PC-3 (cell line): ENCODE data around the gene AOPEP.

Experiments
- EZH2 ChIP-seq: fragments of 300-600 bp; sonication (generic); IDR thresholded peaks from one replicate; pipeline ENCODE4 v1.6.1; 2017; ENCODE audit warnings: antibody characterized with exemption, mild to moderate bottlenecking, low read length; ENCODE audit not compliant: unreplicated experiment
- TF ChIP-seq, protein P1 (sequence below): fragments of 300-600 bp; sonication (generic); conservative IDR thresholded peaks from 2 replicates; pipeline ENCODE4 v1.5.1; 2017; ENCODE audit warnings: antibody characterized with exemption, low read depth, mild to moderate bottlenecking, low read length

DNA sequence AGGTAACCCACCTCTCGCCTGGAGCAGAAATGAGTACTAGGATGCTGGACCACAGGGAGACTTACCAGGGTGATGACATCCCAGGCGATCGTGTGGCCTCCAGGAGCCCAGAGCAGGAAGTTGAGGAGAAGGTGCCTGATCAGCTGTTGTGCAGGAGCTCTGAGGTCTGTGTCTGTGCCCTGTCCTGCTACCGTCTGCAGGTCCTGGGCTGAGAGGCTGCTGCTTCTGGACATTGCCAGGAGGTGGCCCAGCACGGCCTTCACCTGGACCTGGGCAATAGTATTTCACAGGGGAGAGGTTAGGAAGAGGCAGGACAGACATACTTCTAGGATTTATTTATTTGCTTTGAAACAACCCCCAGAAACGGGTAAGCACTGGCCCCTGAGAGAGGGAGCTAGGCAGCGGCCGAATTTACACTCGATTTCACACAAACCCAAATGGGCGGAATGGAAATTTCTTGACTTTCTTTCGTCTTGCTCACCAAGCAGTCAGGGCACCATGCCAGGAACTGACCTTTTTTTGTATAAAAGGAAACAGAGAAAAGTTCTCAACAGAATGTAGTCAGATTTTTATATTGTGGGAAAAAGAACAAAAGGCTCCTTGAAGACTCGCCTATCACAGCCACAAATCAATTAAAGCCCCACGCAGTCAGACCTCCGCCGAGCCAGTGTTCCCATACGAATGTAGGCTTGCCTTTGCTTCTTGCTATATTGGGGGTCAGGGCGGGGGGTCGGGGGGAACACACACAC, 380.7 kb downstream of the AOPEP start:
- TF ChIP-seq, protein P1, sequence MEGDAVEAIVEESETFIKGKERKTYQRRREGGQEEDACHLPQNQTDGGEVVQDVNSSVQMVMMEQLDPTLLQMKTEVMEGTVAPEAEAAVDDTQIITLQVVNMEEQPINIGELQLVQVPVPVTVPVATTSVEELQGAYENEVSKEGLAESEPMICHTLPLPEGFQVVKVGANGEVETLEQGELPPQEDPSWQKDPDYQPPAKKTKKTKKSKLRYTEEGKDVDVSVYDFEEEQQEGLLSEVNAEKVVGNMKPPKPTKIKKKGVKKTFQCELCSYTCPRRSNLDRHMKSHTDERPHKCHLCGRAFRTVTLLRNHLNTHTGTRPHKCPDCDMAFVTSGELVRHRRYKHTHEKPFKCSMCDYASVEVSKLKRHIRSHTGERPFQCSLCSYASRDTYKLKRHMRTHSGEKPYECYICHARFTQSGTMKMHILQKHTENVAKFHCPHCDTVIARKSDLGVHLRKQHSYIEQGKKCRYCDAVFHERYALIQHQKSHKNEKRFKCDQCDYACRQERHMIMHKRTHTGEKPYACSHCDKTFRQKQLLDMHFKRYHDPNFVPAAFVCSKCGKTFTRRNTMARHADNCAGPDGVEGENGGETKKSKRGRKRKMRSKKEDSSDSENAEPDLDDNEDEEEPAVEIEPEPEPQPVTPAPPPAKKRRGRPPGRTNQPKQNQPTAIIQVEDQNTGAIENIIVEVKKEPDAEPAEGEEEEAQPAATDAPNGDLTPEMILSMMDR: no peak
- no peak for TF ChIP-seq EZH2
